ENCODE measurements around the gene SPDYE6.
"Not testable (repeated sequence)": the region's sequence is repeated elsewhere in the genome, so short reads cannot be mapped to it uniquely, and the experiment has no call there.

The SPDYE6 gene

GRCh38 chr7:102318482-102318971 lies 37.7 kb downstream of the SPDYE6 start:
- DNase-seq (ENCODE audit: insufficient read length) = no peak
- TF ChIP-seq TAF1 (IDR thresholded peaks at IDR 0.05; ENCODE audit: borderline replicate concordance, low read depth, low read length) = no peak
- TF ChIP-seq POLR2AphosphoS5 (IDR thresholded peaks at IDR 0.05; ENCODE audit: low read depth, low read length) = no peak
- TF ChIP-seq POLR2A (IDR thresholded peaks at IDR 0.05; ENCODE audit: low read depth, low read length) = no peak
- FAIRE-seq = no peak

GRCh38 chr7:102317231-102318059 lies 38.8 kb downstream of the SPDYE6 start:
- no peak for DNase-seq (ENCODE audit: insufficient read length)
- FAIRE-seq = no peak
- TF ChIP-seq POLR2A (IDR thresholded peaks at IDR 0.05; ENCODE audit: low read depth, low read length) = no peak
- TF ChIP-seq POLR2AphosphoS5 (IDR thresholded peaks at IDR 0.05; ENCODE audit: low read depth, low read length) = no peak
- no peak for TF ChIP-seq TAF1 (IDR thresholded peaks at IDR 0.05; ENCODE audit: borderline replicate concordance, low read depth, low read length)

DNA sequence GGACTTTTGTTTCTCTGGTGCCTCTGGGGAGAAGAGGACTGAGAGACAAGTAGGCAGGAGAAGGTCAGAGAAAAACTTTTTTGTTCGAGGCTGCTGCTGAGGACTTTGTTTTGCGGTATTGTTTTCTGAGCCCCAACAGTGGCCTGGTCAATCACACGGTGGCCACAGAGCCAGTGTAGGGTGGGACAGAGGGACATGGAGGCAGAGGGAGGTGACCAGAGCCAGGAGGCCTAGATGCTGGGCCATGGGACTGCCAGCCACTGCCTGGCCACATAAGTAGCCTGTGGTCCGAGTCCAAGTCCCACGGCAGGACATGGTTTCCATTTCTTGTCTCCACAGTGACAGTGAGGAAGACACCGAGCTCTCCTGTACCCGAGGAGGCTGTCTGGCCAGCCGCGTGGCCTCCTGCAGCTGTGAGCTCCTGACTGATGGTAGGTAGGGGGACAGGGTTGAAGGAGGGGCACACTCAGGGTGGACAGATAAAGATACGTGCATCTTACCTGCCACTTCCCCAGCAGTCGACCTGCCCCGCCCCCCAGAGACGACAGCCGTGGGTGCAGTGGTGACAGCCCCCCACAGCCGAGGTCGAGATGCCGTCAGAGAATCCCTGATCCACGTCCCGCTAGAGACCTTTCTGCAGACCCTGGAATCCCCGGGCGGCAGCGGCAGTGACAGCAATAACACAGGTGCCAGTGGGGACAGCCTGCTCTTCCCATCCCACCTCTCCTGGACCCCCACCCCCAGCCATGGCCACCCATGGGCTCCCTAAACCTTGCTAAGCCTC lies 42.1 kb downstream of the SPDYE6 start:
- no peak for FAIRE-seq
- TF ChIP-seq POLR2AphosphoS5 (IDR thresholded peaks at IDR 0.05; ENCODE audit: low read depth, low read length) = no peak
- TF ChIP-seq TAF1 (IDR thresholded peaks at IDR 0.05; ENCODE audit: borderline replicate concordance, low read depth, low read length) = no peak
- TF ChIP-seq POLR2A (IDR thresholded peaks at IDR 0.05; ENCODE audit: low read depth, low read length) = no peak

GRCh38 chr7:102312317-102312716 lies 43.9 kb downstream of the SPDYE6 start:
- FAIRE-seq (no peak), DNase-seq (ENCODE audit: insufficient read length) (no peak)
- no peak for TF ChIP-seq TAF1 (IDR thresholded peaks at IDR 0.05; ENCODE audit: borderline replicate concordance, low read depth, low read length)
- TF ChIP-seq POLR2A (IDR thresholded peaks at IDR 0.05; ENCODE audit: low read depth, low read length) = no peak
- no peak for TF ChIP-seq POLR2AphosphoS5 (IDR thresholded peaks at IDR 0.05; ENCODE audit: low read depth, low read length)

More for the DNA sequence above, 42.1 kb downstream of the SPDYE6 start:
- no peak for DNase-seq (ENCODE audit: insufficient read length)

GRCh38 chr7:102310414-102310815 lies 45.8 kb downstream of the SPDYE6 start:
- FAIRE-seq (no peak), DNase-seq (ENCODE audit: insufficient read length) (no peak)
- TF ChIP-seq POLR2A (IDR thresholded peaks at IDR 0.05; ENCODE audit: low read depth, low read length) (no peak), POLR2AphosphoS5 (IDR thresholded peaks at IDR 0.05; ENCODE audit: low read depth, low read length) (no peak), TAF1 (IDR thresholded peaks at IDR 0.05; ENCODE audit: borderline replicate concordance, low read depth, low read length) (no peak)

DNA sequence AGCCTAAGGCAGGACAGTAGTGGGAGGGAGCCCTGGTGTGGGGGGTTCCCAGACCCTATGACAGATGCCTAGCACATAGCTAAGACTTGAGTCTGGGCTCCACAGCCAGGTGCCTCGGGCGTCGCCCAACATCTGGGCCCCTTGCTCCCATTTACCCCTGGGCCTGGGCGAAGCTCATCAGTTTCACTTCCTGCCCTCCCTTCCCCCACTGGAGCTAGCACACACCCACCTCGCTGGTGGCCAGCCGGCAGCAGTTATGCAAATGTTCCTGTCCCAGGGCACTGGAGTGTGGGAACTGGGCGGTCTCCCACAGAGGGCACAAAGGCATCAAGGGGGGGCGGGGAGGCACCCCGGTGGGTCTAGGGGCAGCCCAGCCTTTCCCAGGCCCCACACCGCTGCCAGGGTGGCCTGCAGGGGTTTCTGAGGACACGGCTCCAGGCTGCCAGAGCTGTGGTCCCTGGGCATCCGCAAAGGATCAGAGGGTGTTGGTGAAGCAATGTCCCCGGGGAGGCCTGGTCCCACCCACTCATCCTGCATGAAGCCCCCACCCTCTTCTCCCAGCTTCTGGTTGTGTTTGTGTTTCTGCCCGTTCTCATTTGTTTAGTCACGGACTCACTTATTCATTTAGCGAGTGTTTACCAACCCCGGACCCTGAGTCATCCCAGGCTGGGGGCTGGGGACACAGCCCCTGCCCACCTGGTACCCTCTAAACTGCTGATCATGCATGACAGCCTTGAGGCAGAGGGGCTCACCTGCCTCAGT lies 49.1 kb downstream of the SPDYE6 start:
- FAIRE-seq (peak; percentile 97), DNase-seq (ENCODE audit: insufficient read length) (peak; percentile 88)
- no peak for TF ChIP-seq TAF1 (IDR thresholded peaks at IDR 0.05; ENCODE audit: borderline replicate concordance, low read depth, low read length)
- peak; percentile 71; the same call in 1 of the 2 replicates for TF ChIP-seq POLR2AphosphoS5 (IDR thresholded peaks at IDR 0.05; ENCODE audit: low read depth, low read length)
- peak; percentile 72 for TF ChIP-seq POLR2A (IDR thresholded peaks at IDR 0.05; ENCODE audit: low read depth, low read length)

DNA sequence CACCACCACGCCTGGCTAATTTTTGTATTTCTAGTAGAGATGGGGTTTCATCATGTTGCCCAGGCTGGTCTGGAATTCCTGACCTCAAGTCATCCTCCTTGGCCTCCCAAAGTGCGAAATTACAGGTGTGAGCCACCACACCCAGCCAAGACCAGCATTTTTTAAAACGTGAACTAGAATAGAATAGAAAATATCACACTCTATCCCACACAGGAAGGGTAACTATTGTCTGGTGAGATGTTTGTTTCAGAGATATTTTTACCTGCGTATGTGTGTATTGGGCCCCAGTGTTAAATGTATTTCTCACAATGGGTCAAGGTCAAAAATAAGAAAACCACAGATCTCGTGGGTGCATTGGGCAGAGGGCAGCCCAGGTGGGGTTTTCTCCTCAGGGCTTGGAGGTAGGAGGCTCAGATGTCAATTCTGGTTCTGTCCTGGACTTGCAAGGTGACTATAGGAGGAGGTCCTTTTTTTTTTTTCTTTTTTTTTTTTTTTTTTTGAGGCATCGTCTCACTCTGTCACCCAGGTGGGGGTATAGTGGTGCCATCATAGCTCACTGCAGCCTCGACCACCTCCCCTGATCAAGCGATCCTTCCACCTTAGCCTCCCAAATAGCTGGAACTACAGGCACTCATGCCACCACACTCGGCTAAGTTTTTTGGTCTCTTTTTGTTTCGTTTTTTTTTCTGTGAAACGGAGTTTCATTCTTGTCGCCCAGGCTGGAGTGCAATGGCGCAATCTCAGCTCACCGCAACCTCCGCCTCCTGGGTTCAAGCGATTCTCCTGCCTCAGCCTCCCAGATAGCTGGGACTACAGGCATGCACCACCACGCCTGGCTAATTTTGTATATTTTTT lies 50.6 kb downstream of the SPDYE6 start:
- no peak for DNase-seq (ENCODE audit: insufficient read length)
- FAIRE-seq = peak; percentile 82
- no peak for TF ChIP-seq TAF1 (IDR thresholded peaks at IDR 0.05; ENCODE audit: borderline replicate concordance, low read depth, low read length)
- no peak for TF ChIP-seq POLR2A (IDR thresholded peaks at IDR 0.05; ENCODE audit: low read depth, low read length)
- TF ChIP-seq POLR2AphosphoS5 (IDR thresholded peaks at IDR 0.05; ENCODE audit: low read depth, low read length) = no peak

GRCh38 chr7:102304668-102305067 lies 51.6 kb downstream of the SPDYE6 start:
- TF ChIP-seq POLR2A (IDR thresholded peaks at IDR 0.05; ENCODE audit: low read depth, low read length) (no peak), TAF1 (IDR thresholded peaks at IDR 0.05; ENCODE audit: borderline replicate concordance, low read depth, low read length) (no peak), POLR2AphosphoS5 (IDR thresholded peaks at IDR 0.05; ENCODE audit: low read depth, low read length) (no peak)
- no peak for DNase-seq (ENCODE audit: insufficient read length)
- no peak for FAIRE-seq

DNA sequence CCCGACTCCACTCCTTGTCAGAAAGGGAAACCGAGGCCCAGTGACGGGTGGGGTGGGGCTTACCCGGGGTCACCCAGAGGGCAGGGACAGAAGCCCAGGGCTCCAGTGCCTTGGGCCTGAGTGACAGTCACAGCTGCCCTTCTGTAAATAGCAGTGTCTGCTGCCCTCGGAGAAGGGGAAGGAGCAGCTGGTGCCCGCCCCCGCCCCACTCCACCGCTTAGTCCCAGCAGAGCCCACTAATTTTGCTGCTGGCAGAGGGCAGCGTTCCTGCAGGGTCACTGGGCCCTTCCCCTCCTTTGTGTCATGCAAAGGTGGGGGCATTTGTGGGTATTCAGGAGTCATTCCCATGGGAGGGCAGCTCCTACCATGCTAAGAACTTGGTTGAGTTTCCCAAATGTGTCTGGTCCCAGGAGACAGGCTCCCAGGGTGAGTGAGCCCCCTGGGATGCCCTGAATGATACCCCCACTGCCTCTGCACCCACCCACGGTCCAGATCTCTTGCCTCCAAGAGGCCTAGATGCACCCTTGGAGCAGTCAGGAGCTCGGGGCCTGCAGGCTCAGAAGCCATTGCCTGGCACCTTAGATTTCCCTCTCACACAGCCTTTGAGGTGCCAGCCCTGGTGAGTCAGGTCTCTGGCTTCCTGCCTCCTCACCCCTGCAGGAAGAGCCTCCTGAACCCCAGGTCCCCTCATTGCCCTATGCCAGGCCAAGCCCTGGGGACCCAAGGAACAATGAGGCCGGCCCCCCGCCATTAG lies 52.4 kb downstream of the SPDYE6 start:
- TF ChIP-seq TAF1 (IDR thresholded peaks at IDR 0.05; ENCODE audit: borderline replicate concordance, low read depth, low read length) (no peak), POLR2A (IDR thresholded peaks at IDR 0.05; ENCODE audit: low read depth, low read length) (no peak), POLR2AphosphoS5 (IDR thresholded peaks at IDR 0.05; ENCODE audit: low read depth, low read length) (no peak)
- DNase-seq (ENCODE audit: insufficient read length) (no peak), FAIRE-seq (peak; percentile 24)

- FAIRE-seq = no peak
- TF ChIP-seq POLR2AphosphoS5 (IDR thresholded peaks at IDR 0.05; ENCODE audit: low read depth, low read length) (no peak), TAF1 (IDR thresholded peaks at IDR 0.05; ENCODE audit: borderline replicate concordance, low read depth, low read length) (no peak), POLR2A (IDR thresholded peaks at IDR 0.05; ENCODE audit: low read depth, low read length) (no peak)
- no peak for DNase-seq (ENCODE audit: insufficient read length)
Measured at GRCh38 chr7:102302025-102302424, 54.2 kb downstream of the SPDYE6 start.

DNA sequence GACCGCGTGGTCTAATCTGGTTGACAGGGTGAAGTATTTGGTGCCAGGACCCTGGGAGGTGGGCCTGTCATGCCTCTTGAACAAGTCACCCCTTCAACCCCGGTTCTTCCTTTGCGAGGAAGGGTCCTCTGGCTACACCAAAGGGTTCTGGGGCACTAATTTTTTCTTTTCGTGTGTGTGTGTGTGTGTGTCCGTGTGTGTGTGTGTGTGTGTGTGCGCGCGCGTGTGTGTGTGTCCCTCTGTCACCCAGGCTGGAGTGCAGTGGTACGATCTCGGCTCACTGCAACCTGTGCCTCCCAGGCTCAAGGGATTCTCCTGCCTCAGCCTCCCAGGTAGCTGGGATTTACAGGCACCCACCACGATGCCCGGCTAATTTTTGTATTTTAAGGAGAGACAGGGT lies 54.9 kb downstream of the SPDYE6 start:
- not testable (repeated sequence) for FAIRE-seq; DNase-seq (ENCODE audit: insufficient read length)
